ENCODE data around the gene RPS5.

- no peak for TF ChIP-seq POLR2A (IDR thresholded peaks at IDR 0.05; ENCODE audit: borderline replicate concordance, extremely low read depth, insufficient read depth, insufficient read length)
- TF ChIP-seq CTCF (IDR thresholded peaks at IDR 0.05 in 2 of 3, conservative IDR thresholded peaks at IDR 0.05 in 1 of 3; ENCODE audit: borderline replicate concordance in 1 of 3, insufficient read depth in 1 of 3, low read depth in 2 of 3, low read length in 2 of 3), result no peak
- TF ChIP-seq POLR2AphosphoS5 (IDR thresholded peaks at IDR 0.05; ENCODE audit: low read depth, low read length), result no peak
- no peak for TF ChIP-seq EZH2 (IDR thresholded peaks at IDR 0.05)
- TF ChIP-seq ZFX (IDR thresholded peaks at IDR 0.05), result no peak
- no peak for TF ChIP-seq REST (IDR thresholded peaks at IDR 0.05; ENCODE audit: low read depth)
- TF ChIP-seq EZH2phosphoT487 (IDR thresholded peaks at IDR 0.05; ENCODE audit: borderline replicate concordance), result no peak
- no peak for TF ChIP-seq ZNF274 (IDR thresholded peaks at IDR 0.05; ENCODE audit: low read depth, low read length)
- TF ChIP-seq CBX3 (IDR thresholded peaks at IDR 0.05; ENCODE audit: low read depth), result no peak
- no peak for TF ChIP-seq RAD21 (IDR thresholded peaks at IDR 0.05; ENCODE audit: low read depth)
- no peak for TF ChIP-seq TCF7L2 (IDR thresholded peaks at IDR 0.05; ENCODE audit: borderline replicate concordance, extremely low read depth, insufficient read depth, insufficient read length)
- no peak for TF ChIP-seq EGR1 (IDR thresholded peaks at IDR 0.05; ENCODE audit: low read depth)
Measured at GRCh38 chr19:58398087-58398486, 11.0 kb downstream of the RPS5 start.
